Vagina (tissue), 2 donors: ENCODE measurements around the gene XPO5.

Experiments used
- POLR2AphosphoS5 ChIP-seq, 2 donors: sonication (generic); formaldehyde crosslinking; IDR thresholded peaks; one replicate each; pipeline ENCODE4 v1.9.0; 2017; ENCODE audit warnings: antibody characterized with exemption in 2 of 2, mild to moderate bottlenecking in 2 of 2, low read depth in 1 of 2; ENCODE audit not compliant: insufficient read depth in 1 of 2
- TF ChIP-seq, protein P1 (sequence below), 3 experiments: fragments of 450-650 bp in 2 of 3; fragments of 200-600 bp in 1 of 3; sonication (generic) in 1 of 3; IDR thresholded peaks; one replicate each; pipeline ENCODE4 v1.5.1; 2017 to 2019; ENCODE audit warnings: antibody characterized with exemption in 3 of 3, mild to moderate bottlenecking in 2 of 3, moderate library complexity in 2 of 3

GRCh38 chr6:43608310-43608763 is 32.5 kb upstream of the XPO5 start:
- TF ChIP-seq POLR2AphosphoS5 (IDR thresholded peaks at IDR 0.05; ENCODE audit: insufficient read depth in 1 of 2, low read depth in 1 of 2) = no peak
- TF ChIP-seq, protein P1, sequence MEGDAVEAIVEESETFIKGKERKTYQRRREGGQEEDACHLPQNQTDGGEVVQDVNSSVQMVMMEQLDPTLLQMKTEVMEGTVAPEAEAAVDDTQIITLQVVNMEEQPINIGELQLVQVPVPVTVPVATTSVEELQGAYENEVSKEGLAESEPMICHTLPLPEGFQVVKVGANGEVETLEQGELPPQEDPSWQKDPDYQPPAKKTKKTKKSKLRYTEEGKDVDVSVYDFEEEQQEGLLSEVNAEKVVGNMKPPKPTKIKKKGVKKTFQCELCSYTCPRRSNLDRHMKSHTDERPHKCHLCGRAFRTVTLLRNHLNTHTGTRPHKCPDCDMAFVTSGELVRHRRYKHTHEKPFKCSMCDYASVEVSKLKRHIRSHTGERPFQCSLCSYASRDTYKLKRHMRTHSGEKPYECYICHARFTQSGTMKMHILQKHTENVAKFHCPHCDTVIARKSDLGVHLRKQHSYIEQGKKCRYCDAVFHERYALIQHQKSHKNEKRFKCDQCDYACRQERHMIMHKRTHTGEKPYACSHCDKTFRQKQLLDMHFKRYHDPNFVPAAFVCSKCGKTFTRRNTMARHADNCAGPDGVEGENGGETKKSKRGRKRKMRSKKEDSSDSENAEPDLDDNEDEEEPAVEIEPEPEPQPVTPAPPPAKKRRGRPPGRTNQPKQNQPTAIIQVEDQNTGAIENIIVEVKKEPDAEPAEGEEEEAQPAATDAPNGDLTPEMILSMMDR (IDR thresholded peaks at IDR 0.05) = peak; percentile 43 to 69 (median 63)
